Left ventricle myocardium inferior (tissue), 1 donor: ENCODE results near the gene DNAH8. TPM values are rescaled to one million over a fixed set of nuclear protein-coding genes. Genes with fewer than 3 reads are reported as not detected.

Experiments used
- DNase-seq: peaks from one replicate; pipeline ENCODE4 v3.0.0-alpha.2; 2020
- H3K27ac ChIP-seq: fragments of 200-600 bp; replicated peaks from 2 replicates; pipeline ENCODE4 v1.8.0; 2021
- H3K27me3 ChIP-seq: fragments of 200-600 bp; 2 replicates; pipeline ENCODE4 v1.8.0; 2021; ENCODE audit warnings: low read depth
- H3K36me3 ChIP-seq: fragments of 200-600 bp; 2 replicates; pipeline ENCODE4 v1.8.0; 2021
- H3K4me1 ChIP-seq: fragments of 200-600 bp; 2 replicates; pipeline ENCODE4 v1.8.0; 2021
- H3K4me3 ChIP-seq: fragments of 200-600 bp; 2 replicates; pipeline ENCODE4 v1.8.0; 2021; ENCODE audit warnings: mild to moderate bottlenecking, moderate library complexity
- H3K9me3 ChIP-seq: fragments of 200-600 bp; replicated peaks from 2 replicates; pipeline ENCODE4 v1.8.0; 2021
- intact Hi-C: fragments of 100-400 bp; cut with micrococcal nuclease; formaldehyde crosslinking; loops from one replicate; pipeline ENCODE4 v1.11.0; 2022
- total RNA-seq: library from RNA; stranded (reverse); fragmentation: NEBNext Ultra II Directional; extraction: Animal tissue kit (Norgen Biotek cat#: 25700); gene quantifications from one replicate; pipeline ENCODE4 v1.2.1, GENCODE V29; 2021
- TF ChIP-seq, protein P1 (sequence below): fragments of 200-600 bp; IDR thresholded peaks from 2 replicates; pipeline ENCODE4 v1.8.0; 2021; ENCODE audit warnings: antibody characterized with exemption, mild to moderate bottlenecking, borderline replicate concordance
- donor health status: DM: no; HTN: yes; CAD: no; lungs with severe emphysema.

Gene DNAH8
- total RNA-seq, 1 donor from 2014 or later, result 0.03 TPM

GRCh38 chr6:39060467-39061160 is 345.5 kb downstream of the DNAH8 start:
- Histone ChIP-seq H3K27me3 (peaks cover 35% of the 10 kb centered on the region), H3K36me3 (peaks cover 4% of the 10 kb centered on the region), H3K27ac (peak overlapping the region; percentile 81), H3K4me3 (no peak overlapping the region), H3K9me3 (no peaks in the 10 kb centered on the region), H3K4me1 (peaks cover 70% of the 10 kb centered on the region)
- DNase-seq, result no peak
- TF ChIP-seq, protein P1, sequence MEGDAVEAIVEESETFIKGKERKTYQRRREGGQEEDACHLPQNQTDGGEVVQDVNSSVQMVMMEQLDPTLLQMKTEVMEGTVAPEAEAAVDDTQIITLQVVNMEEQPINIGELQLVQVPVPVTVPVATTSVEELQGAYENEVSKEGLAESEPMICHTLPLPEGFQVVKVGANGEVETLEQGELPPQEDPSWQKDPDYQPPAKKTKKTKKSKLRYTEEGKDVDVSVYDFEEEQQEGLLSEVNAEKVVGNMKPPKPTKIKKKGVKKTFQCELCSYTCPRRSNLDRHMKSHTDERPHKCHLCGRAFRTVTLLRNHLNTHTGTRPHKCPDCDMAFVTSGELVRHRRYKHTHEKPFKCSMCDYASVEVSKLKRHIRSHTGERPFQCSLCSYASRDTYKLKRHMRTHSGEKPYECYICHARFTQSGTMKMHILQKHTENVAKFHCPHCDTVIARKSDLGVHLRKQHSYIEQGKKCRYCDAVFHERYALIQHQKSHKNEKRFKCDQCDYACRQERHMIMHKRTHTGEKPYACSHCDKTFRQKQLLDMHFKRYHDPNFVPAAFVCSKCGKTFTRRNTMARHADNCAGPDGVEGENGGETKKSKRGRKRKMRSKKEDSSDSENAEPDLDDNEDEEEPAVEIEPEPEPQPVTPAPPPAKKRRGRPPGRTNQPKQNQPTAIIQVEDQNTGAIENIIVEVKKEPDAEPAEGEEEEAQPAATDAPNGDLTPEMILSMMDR, result no peak
- intact Hi-C loops, result no loop called here

- intact Hi-C loops, result no loop called here
- peak overlapping the region; percentile 81 for H3K27ac ChIP-seq
Observed at GRCh38 chr6:39061182-39061581, 346.1 kb downstream of the DNAH8 start.

DNA sequence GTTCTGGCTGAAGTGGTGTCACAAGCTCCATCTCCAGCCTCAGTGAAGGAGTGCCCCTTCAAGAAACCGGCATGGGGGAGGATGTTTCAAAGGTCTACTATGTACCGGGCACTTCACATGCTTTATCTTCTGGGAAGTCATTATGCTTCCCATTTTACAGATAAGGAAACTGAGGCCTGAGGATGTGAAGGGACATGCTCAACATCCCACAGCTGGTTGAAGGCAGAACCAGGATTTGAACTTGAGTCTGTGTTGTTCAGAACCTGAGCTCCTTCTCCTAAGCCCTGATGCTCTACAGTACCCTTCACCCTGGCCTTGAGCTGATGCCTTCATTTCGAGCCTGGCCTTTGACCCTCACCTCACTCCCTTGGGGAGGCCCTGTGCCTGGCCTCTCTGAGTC is 346.5 kb downstream of the DNAH8 start:
- no peak for DNase-seq
- intact Hi-C loops, result no loop called here

More at GRCh38 chr6:39061182-39061581, 346.1 kb downstream of the DNAH8 start:
- Histone ChIP-seq H3K36me3 (peaks cover 4% of the 10 kb centered on the region), H3K27me3 (peaks cover 35% of the 10 kb centered on the region), H3K4me1 (peaks cover 66% of the 10 kb centered on the region), H3K9me3 (no peaks in the 10 kb centered on the region), H3K4me3 (no peak overlapping the region)
- no peak for DNase-seq
- TF ChIP-seq, protein P1, result no peak

DNA sequence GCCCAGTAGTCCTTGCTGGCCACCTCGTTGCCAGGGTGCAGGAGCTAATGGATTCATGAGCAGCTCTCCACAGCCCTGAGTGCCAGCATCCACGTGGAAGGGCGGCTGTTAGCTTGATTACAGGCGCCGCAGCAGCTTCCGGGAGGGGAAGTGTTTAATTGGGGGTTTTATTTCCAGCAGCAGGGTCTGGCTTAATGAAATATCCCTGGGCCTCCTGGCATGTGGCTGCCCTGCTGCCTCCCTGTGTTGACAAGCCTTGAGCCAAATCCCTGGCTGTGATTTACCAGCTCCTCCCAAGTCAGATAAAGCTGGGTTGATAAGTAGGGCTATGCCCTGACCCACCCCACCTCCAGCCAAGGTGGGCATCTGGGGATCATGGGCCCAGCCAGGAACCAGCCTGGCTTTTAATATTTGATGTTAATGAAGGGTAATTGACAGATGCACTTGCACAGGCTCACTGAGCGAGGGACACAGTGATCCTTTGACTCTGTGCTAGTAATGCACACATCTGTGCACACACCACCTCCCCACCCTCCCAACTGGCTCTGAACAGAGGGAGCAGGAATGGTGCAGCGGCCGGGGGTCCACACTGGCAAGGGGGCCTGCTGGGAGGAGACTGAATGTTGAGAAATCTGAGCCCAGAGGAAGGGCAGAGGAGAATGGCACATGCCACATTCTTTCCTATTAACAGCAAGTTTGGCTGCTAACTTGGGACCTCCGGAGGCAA is 347.1 kb downstream of the DNAH8 start:
- peak; percentile 38 for DNase-seq
- H3K36me3 ChIP-seq, result peaks cover 4% of the 10 kb centered on the region
- peaks cover 38% of the 10 kb centered on the region for H3K27me3 ChIP-seq
- H3K27ac ChIP-seq, result peak overlapping the region; percentile 81
- H3K4me3 ChIP-seq, result no peak overlapping the region
- peaks cover 56% of the 10 kb centered on the region for H3K4me1 ChIP-seq
- intact Hi-C loops, result no loop called here
- TF ChIP-seq, protein P1, result no peak
- no peaks in the 10 kb centered on the region for H3K9me3 ChIP-seq

More for the DNA sequence above, 346.5 kb downstream of the DNAH8 start:
- Histone ChIP-seq H3K27me3 (peaks cover 35% of the 10 kb centered on the region), H3K4me1 (peaks cover 62% of the 10 kb centered on the region), H3K4me3 (no peak overlapping the region), H3K27ac (peak overlapping the region; percentile 81), H3K9me3 (no peaks in the 10 kb centered on the region), H3K36me3 (peaks cover 4% of the 10 kb centered on the region)
- TF ChIP-seq, protein P1, result no peak

- H3K27me3 ChIP-seq, result peaks cover 33% of the 10 kb centered on the region
- H3K36me3 ChIP-seq, result peaks cover 4% of the 10 kb centered on the region
- peak overlapping the region; percentile 81 for H3K27ac ChIP-seq
- H3K9me3 ChIP-seq, result no peaks in the 10 kb centered on the region
- no peak for DNase-seq
- no peak overlapping the region for H3K4me3 ChIP-seq
- intact Hi-C loops, result no loop called here
- TF ChIP-seq, protein P1, result no peak
- peaks cover 54% of the 10 kb centered on the region for H3K4me1 ChIP-seq
Observed at GRCh38 chr6:39063526-39063925, 348.4 kb downstream of the DNAH8 start.
